Measurements from ENCODE around the gene CECR2.

The CECR2 gene

DNA sequence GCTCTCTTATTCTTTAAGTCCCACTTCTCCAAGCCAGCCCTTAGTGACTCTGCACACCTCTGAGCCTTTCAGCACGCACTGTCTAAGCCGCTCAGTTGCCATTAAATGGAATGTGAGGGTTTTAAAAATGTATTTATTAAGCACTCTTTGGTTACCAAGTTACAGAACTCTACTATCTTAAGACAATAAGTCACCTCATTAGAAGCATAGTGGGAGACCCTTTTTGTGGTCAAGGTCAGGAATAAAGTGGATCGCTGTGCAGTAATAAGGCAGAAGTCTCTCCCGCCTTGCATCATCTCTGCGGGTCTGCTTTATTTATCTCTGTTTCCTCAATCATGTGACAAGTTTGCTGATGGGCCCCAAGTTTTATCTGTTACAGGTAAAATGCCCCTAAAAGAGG, 205.9 kb downstream of the CECR2 start:
- H3K4me3 ChIP-seq (ENCODE audit: low read length) = no peak overlapping the region
- H3K9me3 ChIP-seq (ENCODE audit: control insufficient read depth, insufficient read depth, low read length) = no peaks in the 10 kb centered on the region
- H3K9me2 ChIP-seq (replicated peaks; ENCODE audit: control insufficient read depth, low read length) = no peaks in the 10 kb centered on the region
- TF ChIP-seq, protein P1, sequence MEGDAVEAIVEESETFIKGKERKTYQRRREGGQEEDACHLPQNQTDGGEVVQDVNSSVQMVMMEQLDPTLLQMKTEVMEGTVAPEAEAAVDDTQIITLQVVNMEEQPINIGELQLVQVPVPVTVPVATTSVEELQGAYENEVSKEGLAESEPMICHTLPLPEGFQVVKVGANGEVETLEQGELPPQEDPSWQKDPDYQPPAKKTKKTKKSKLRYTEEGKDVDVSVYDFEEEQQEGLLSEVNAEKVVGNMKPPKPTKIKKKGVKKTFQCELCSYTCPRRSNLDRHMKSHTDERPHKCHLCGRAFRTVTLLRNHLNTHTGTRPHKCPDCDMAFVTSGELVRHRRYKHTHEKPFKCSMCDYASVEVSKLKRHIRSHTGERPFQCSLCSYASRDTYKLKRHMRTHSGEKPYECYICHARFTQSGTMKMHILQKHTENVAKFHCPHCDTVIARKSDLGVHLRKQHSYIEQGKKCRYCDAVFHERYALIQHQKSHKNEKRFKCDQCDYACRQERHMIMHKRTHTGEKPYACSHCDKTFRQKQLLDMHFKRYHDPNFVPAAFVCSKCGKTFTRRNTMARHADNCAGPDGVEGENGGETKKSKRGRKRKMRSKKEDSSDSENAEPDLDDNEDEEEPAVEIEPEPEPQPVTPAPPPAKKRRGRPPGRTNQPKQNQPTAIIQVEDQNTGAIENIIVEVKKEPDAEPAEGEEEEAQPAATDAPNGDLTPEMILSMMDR (IDR thresholded peaks at IDR 0.05; ENCODE audit: low read depth, low read length, poor library complexity, severe bottlenecking) = no peak
- TF ChIP-seq EZH2phosphoT487 (IDR thresholded peaks at IDR 0.05; ENCODE audit: borderline replicate concordance, low read length) = no peak
- no peaks in the 10 kb centered on the region for H3K79me2 ChIP-seq (ENCODE audit: control insufficient read depth, low read length)
- H3K27me3 ChIP-seq (ENCODE audit: control insufficient read depth, low read length) = no peaks in the 10 kb centered on the region
- H3K27ac ChIP-seq (ENCODE audit: low read depth, low read length) = no peak overlapping the region
- no peaks in the 10 kb centered on the region for H4K20me1 ChIP-seq (ENCODE audit: control insufficient read depth, insufficient read depth, low read depth, low read length)
- no peaks in the 10 kb centered on the region for H3F3A ChIP-seq (ENCODE audit: control insufficient read depth, insufficient read depth)
- H3K4me2 ChIP-seq (ENCODE audit: low read length) = no peak overlapping the region
- no peaks in the 10 kb centered on the region for H3K36me3 ChIP-seq (ENCODE audit: control insufficient read depth, low read length)
- no peaks in the 10 kb centered on the region for H3K4me1 ChIP-seq (ENCODE audit: control insufficient read depth, low read length)

DNA sequence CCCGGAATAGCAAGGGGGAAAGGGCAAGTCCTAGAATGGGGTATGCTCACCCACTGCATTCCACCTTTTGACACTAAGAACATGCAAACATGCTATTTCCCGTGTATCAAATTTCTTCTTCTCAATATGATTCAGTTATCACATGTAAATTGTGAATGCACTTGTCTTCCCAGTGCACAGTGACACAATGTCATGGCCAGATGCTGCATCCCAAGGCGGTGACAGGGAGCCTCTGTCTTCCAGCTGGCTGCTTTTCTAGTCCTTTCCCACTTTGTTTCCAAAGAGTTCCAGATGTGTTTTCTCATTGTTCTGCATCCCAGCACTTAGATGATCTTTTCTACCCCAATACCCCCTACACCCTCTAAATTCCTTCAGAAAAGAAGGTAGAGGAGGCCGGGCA, 206.4 kb downstream of the CECR2 start:
- Histone ChIP-seq H3K27me3 (ENCODE audit: control insufficient read depth, low read length) (no peaks in the 10 kb centered on the region), H3K36me3 (ENCODE audit: control insufficient read depth, low read length) (no peaks in the 10 kb centered on the region), H3K4me2 (ENCODE audit: low read length) (no peak overlapping the region), H3K79me2 (ENCODE audit: control insufficient read depth, low read length) (no peaks in the 10 kb centered on the region), H3K9me2 (replicated peaks; ENCODE audit: control insufficient read depth, low read length) (no peaks in the 10 kb centered on the region), H4K20me1 (ENCODE audit: control insufficient read depth, insufficient read depth, low read depth, low read length) (no peaks in the 10 kb centered on the region), H3K4me1 (ENCODE audit: control insufficient read depth, low read length) (no peaks in the 10 kb centered on the region), H3K27ac (ENCODE audit: low read depth, low read length) (no peak overlapping the region), H3K4me3 (ENCODE audit: low read length) (no peak overlapping the region), H3F3A (ENCODE audit: control insufficient read depth, insufficient read depth) (no peaks in the 10 kb centered on the region), H3K9me3 (ENCODE audit: control insufficient read depth, insufficient read depth, low read length) (no peaks in the 10 kb centered on the region)
- TF ChIP-seq EZH2phosphoT487 (IDR thresholded peaks at IDR 0.05; ENCODE audit: borderline replicate concordance, low read length) = no peak
- TF ChIP-seq, protein P1 (IDR thresholded peaks at IDR 0.05; ENCODE audit: low read depth, low read length, poor library complexity, severe bottlenecking) = no peak

DNA sequence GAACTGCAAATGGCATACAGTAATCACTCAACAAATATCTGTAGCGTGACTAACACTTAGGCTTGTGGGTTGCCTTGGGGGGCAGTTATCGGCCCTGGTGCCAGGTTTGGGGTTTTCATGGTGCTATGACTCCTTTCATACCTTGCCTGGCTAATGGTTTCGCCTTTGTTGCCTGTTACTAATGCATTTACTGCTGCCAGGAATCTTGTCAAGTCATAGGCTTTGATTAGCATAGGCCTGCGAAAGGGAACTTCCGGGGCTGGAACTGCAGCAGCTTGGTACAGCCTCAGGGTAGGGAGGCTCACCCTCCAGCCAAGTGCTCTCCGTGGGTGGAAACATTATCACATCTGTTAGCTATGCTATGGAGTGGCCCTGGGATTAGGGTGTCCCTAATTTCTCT, 207.2 kb downstream of the CECR2 start:
- Histone ChIP-seq H3K27ac (ENCODE audit: low read depth, low read length) (no peak overlapping the region), H3K4me1 (ENCODE audit: control insufficient read depth, low read length) (no peaks in the 10 kb centered on the region), H3K4me2 (ENCODE audit: low read length) (no peak overlapping the region), H3K36me3 (ENCODE audit: control insufficient read depth, low read length) (no peaks in the 10 kb centered on the region), H3K9me2 (replicated peaks; ENCODE audit: control insufficient read depth, low read length) (no peaks in the 10 kb centered on the region), H3K27me3 (ENCODE audit: control insufficient read depth, low read length) (no peaks in the 10 kb centered on the region), H3K79me2 (ENCODE audit: control insufficient read depth, low read length) (no peaks in the 10 kb centered on the region), H4K20me1 (ENCODE audit: control insufficient read depth, insufficient read depth, low read depth, low read length) (no peaks in the 10 kb centered on the region), H3K9me3 (ENCODE audit: control insufficient read depth, insufficient read depth, low read length) (no peaks in the 10 kb centered on the region), H3K4me3 (ENCODE audit: low read length) (no peak overlapping the region), H3F3A (ENCODE audit: control insufficient read depth, insufficient read depth) (no peaks in the 10 kb centered on the region)
- TF ChIP-seq, protein P1 (IDR thresholded peaks at IDR 0.05; ENCODE audit: low read depth, low read length, poor library complexity, severe bottlenecking) = no peak
- no peak for TF ChIP-seq EZH2phosphoT487 (IDR thresholded peaks at IDR 0.05; ENCODE audit: borderline replicate concordance, low read length)

Measured in DOHH2 (cell line).